ENCODE results near the gene GPR37L1.
A peak's percentile ranks its signal among the peaks of the same experiment; 100 is the strongest.

GPR37L1 gene

GRCh38 chr1:202152399-202152798 lies 29.7 kb downstream of the GPR37L1 start:
- H3K4me1 ChIP-seq (ENCODE audit: control insufficient read depth in 5 of 5, insufficient read depth in 5 of 5, low read length in 5 of 5) = peaks cover 0 to 21% (median 7%) of the 10 kb centered on the region in 5 donors
- H3K27me3 ChIP-seq (ENCODE audit: control insufficient read depth in 5 of 5, insufficient read depth in 4 of 5, low read length in 5 of 5) = no peaks in the 10 kb centered on the region
- no peak overlapping the region for H3K27ac ChIP-seq (ENCODE audit: low read depth, low read length)
- no peaks in the 10 kb centered on the region for H3K36me3 ChIP-seq (ENCODE audit: control insufficient read depth in 5 of 5, insufficient read depth in 5 of 5, low read length in 5 of 5)
- no peak overlapping the region for H3K9ac ChIP-seq (ENCODE audit: low read length in 5 of 5)
- no peak overlapping the region for H3K4me3 ChIP-seq (ENCODE audit: low read depth in 1 of 5, low read length in 5 of 5)
- H3K9me3 ChIP-seq (ENCODE audit: control insufficient read depth in 5 of 5, low read length in 5 of 5) = no peaks in the 10 kb centered on the region

DNA sequence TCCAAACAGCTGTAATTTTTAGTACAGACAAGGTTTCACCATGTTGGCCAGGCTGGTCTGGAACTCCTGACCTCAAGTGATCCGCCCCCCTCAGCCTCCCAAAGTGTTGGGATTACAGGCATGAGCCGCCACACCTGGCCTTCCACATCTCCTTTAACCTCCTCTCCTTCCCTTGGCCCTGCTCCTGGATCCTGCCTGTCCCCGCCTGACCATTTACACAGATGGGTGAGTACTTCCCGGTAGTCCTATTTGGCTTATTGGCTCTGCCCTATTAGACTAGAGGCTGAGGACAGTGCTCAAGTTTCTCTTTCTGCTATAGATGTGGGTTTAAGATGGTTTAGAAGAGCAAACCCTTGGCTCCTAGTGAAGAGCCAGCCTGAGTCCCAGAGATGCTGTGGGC lies 30.6 kb downstream of the GPR37L1 start:
- H3K27me3 ChIP-seq (ENCODE audit: control insufficient read depth in 5 of 5, insufficient read depth in 4 of 5, low read length in 5 of 5) = no peaks in the 10 kb centered on the region
- H3K9me3 ChIP-seq (ENCODE audit: control insufficient read depth in 5 of 5, low read length in 5 of 5) = no peaks in the 10 kb centered on the region
- no peak overlapping the region for H3K9ac ChIP-seq (ENCODE audit: low read length in 5 of 5)
- no peak overlapping the region for H3K27ac ChIP-seq (ENCODE audit: low read depth, low read length)
- no peaks in the 10 kb centered on the region for H3K36me3 ChIP-seq (ENCODE audit: control insufficient read depth in 5 of 5, insufficient read depth in 5 of 5, low read length in 5 of 5)
- H3K4me3 ChIP-seq (ENCODE audit: low read depth in 1 of 5, low read length in 5 of 5) = no peak overlapping the region
- H3K4me1 ChIP-seq (ENCODE audit: control insufficient read depth in 5 of 5, insufficient read depth in 5 of 5, low read length in 5 of 5) = peaks cover 0 to 21% (median 7%) of the 10 kb centered on the region in 5 donors

DNA sequence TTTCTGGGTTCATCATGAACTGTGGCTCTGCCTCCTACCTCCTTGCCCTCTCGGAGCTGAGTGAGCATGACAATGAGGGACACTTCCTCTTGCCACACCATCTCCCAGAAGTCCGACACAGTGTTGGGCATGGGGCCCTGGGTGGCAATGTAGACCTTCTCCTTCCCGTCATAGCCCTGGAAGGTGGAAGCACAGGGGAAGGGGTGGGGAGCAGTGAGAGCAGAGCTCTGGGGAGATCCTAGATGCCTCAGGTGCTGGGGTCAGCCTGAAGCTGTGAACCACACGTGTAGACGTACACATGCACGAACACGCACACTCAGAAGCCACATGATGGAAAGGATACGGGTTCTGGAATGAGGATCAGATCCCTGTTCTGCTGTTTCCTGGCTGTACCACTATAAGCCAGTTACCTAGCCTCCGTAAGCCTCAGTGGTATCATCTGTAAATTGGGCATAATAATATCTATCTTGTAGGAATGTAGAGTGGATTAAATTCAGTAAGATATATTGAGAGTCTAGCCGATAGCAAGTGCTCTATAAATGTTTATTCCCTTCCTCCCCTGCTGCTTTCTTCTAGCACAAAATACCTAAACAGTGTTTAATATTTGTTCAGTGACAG lies 31.5 kb downstream of the GPR37L1 start:
- Histone ChIP-seq H3K27me3 (ENCODE audit: control insufficient read depth in 5 of 5, insufficient read depth in 4 of 5, low read length in 5 of 5) (no peaks in the 10 kb centered on the region), H3K36me3 (ENCODE audit: control insufficient read depth in 5 of 5, insufficient read depth in 5 of 5, low read length in 5 of 5) (no peaks in the 10 kb centered on the region), H3K4me1 (ENCODE audit: control insufficient read depth in 5 of 5, insufficient read depth in 5 of 5, low read length in 5 of 5) (peaks cover 0 to 21% (median 7%) of the 10 kb centered on the region in 5 donors), H3K9me3 (ENCODE audit: control insufficient read depth in 5 of 5, low read length in 5 of 5) (no peaks in the 10 kb centered on the region), H3K4me3 (ENCODE audit: low read depth in 1 of 5, low read length in 5 of 5) (no peak overlapping the region), H3K9ac (ENCODE audit: low read length in 5 of 5) (no peak overlapping the region), H3K27ac (ENCODE audit: low read depth, low read length) (no peak overlapping the region)

DNA sequence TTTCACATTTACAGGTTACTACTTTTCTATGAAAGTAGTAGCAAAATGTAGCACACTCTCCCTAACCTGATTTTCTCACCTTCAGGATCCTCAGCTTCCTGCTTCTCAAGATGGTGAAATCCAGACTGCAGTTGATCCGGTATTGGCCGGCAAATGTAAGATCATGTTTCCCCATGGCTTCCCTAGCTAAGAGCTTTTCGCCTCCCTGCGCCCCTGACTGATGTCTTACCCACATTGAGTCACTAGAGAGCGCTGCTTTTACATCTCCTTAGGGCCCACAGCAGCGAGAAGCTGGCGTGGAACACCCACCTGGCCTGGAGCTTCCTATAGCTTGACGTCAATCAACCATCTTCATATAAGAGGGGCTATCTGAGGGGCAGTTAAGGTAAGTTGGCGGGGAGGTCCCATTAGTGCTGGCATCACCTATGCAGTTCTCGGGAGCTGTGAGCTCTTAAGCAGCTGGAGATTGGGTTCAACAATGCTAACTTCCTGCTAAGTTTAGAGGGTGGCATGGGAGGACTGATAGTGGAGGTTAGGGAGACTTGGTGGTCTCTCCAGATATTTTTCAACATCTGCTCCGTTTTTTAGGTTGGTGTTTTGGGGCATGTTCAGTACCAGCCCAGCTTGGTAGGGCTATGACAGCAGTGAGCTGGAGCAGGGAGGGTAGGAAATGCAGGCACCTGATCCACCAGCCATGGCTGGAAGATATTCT lies 32.2 kb downstream of the GPR37L1 start:
- Histone ChIP-seq H3K27me3 (ENCODE audit: control insufficient read depth in 5 of 5, insufficient read depth in 4 of 5, low read length in 5 of 5) (no peaks in the 10 kb centered on the region), H3K36me3 (ENCODE audit: control insufficient read depth in 5 of 5, insufficient read depth in 5 of 5, low read length in 5 of 5) (no peaks in the 10 kb centered on the region), H3K4me3 (ENCODE audit: low read depth in 1 of 5, low read length in 5 of 5) (no peak overlapping the region), H3K4me1 (ENCODE audit: control insufficient read depth in 5 of 5, insufficient read depth in 5 of 5, low read length in 5 of 5) (peaks cover 0 to 24% (median 10%) of the 10 kb centered on the region in 5 donors), H3K9ac (ENCODE audit: low read length in 5 of 5) (no peak overlapping the region), H3K9me3 (ENCODE audit: control insufficient read depth in 5 of 5, low read length in 5 of 5) (no peaks in the 10 kb centered on the region), H3K27ac (ENCODE audit: low read depth, low read length) (no peak overlapping the region)

- no peaks in the 10 kb centered on the region for H3K9me3 ChIP-seq (ENCODE audit: control insufficient read depth in 5 of 5, low read length in 5 of 5)
- no peak overlapping the region for H3K27ac ChIP-seq (ENCODE audit: low read depth, low read length)
Measured at GRCh38 chr1:202155478-202156021, 32.8 kb downstream of the GPR37L1 start.

DNA sequence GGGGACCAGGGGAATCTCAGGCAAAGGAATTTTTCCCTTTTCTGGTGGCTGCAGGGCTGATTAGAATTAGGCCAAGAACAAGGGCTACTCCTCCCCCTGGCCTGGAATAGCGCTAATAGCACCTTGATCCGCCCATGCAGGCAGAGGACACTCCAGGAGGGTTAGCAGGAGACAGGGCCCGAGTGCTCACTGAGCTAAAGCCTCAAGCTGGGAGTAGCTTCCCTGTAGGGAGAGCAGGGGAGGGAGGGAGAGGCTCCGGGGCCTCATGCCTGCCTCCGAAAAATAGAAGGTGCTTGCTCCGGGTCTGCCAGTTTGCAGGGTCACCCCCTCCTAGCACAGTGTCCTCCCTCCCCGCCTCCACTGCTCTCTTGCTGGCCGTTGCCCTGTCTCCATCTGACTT lies 33.9 kb downstream of the GPR37L1 start:
- no peaks in the 10 kb centered on the region for H3K9me3 ChIP-seq (ENCODE audit: control insufficient read depth in 5 of 5, low read length in 5 of 5)
- peaks cover 0 to 4% (median 0%) of the 10 kb centered on the region in 5 donors for H3K27me3 ChIP-seq (ENCODE audit: control insufficient read depth in 5 of 5, insufficient read depth in 4 of 5, low read length in 5 of 5)
- peaks cover 0 to 32% (median 20%) of the 10 kb centered on the region in 5 donors for H3K4me1 ChIP-seq (ENCODE audit: control insufficient read depth in 5 of 5, insufficient read depth in 5 of 5, low read length in 5 of 5)
- H3K4me3 ChIP-seq (ENCODE audit: low read depth in 1 of 5, low read length in 5 of 5) = no peak overlapping the region
- H3K9ac ChIP-seq (ENCODE audit: low read length in 5 of 5) = no peak overlapping the region
- no peak overlapping the region for H3K27ac ChIP-seq (ENCODE audit: low read depth, low read length)
- H3K36me3 ChIP-seq (ENCODE audit: control insufficient read depth in 5 of 5, insufficient read depth in 5 of 5, low read length in 5 of 5) = no peaks in the 10 kb centered on the region

More at GRCh38 chr1:202155478-202156021, 32.8 kb downstream of the GPR37L1 start:
- Histone ChIP-seq H3K4me3 (ENCODE audit: low read depth in 1 of 5, low read length in 5 of 5) (no peak overlapping the region), H3K4me1 (ENCODE audit: control insufficient read depth in 5 of 5, insufficient read depth in 5 of 5, low read length in 5 of 5) (peaks cover 0 to 30% (median 16%) of the 10 kb centered on the region in 5 donors), H3K9ac (ENCODE audit: low read length in 5 of 5) (no peak overlapping the region), H3K36me3 (ENCODE audit: control insufficient read depth in 5 of 5, insufficient read depth in 5 of 5, low read length in 5 of 5) (no peaks in the 10 kb centered on the region), H3K27me3 (ENCODE audit: control insufficient read depth in 5 of 5, insufficient read depth in 4 of 5, low read length in 5 of 5) (peaks cover 0 to 4% (median 0%) of the 10 kb centered on the region in 5 donors)

GRCh38 chr1:202157945-202158344 lies 35.2 kb downstream of the GPR37L1 start:
- Histone ChIP-seq H3K27me3 (ENCODE audit: control insufficient read depth in 5 of 5, insufficient read depth in 4 of 5, low read length in 5 of 5) (peaks cover 0 to 7% (median 3%) of the 10 kb centered on the region in 5 donors), H3K4me3 (ENCODE audit: low read depth in 1 of 5, low read length in 5 of 5) (no peak overlapping the region), H3K9ac (ENCODE audit: low read length in 5 of 5) (no peak overlapping the region), H3K27ac (ENCODE audit: low read depth, low read length) (no peak overlapping the region), H3K36me3 (ENCODE audit: control insufficient read depth in 5 of 5, insufficient read depth in 5 of 5, low read length in 5 of 5) (no peaks in the 10 kb centered on the region), H3K4me1 (ENCODE audit: control insufficient read depth in 5 of 5, insufficient read depth in 5 of 5, low read length in 5 of 5) (peaks cover 0 to 38% (median 25%) of the 10 kb centered on the region in 5 donors), H3K9me3 (ENCODE audit: control insufficient read depth in 5 of 5, low read length in 5 of 5) (no peaks in the 10 kb centered on the region)

DNA sequence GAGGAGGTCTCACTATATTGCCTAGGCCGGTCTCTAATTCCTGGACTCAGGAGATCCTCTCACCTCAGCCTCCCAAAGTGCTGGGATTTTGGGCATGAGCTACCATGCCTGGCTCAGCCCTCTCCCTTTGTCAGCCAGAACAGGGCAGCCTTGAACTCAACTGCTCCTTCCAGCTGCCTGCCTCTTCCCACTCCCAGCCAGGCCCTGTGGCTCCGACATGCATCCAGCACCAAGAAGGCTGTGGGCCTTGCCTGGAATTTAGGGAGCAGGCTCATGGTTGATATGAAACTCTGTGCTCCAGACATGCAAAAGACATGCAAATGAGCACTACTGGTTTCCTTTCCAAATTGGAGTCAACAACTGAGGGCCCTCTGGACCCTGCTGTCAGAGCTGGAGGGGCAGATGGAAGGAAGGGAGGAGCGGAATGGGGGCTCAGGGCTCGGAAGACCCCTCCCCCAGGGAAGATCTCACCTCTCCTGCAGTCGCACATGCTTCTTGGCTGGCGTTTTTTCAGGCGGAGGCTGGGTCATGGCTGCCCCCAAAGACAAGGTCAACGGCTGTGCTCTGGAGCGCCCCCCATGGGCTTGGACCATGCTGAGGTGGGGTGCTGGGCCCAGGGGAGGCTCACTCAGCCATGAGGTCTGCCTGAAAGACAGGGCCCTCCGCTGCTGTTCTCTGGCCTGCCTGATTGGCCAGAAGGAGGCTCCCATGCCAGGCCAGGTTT lies 36.3 kb downstream of the GPR37L1 start:
- Histone ChIP-seq H3K9ac (ENCODE audit: low read length in 5 of 5) (no peak overlapping the region), H3K9me3 (ENCODE audit: control insufficient read depth in 5 of 5, low read length in 5 of 5) (no peaks in the 10 kb centered on the region), H3K36me3 (ENCODE audit: control insufficient read depth in 5 of 5, insufficient read depth in 5 of 5, low read length in 5 of 5) (no peaks in the 10 kb centered on the region), H3K4me1 (ENCODE audit: control insufficient read depth in 5 of 5, insufficient read depth in 5 of 5, low read length in 5 of 5) (peaks cover 0 to 45% (median 29%) of the 10 kb centered on the region in 5 donors), H3K4me3 (ENCODE audit: low read depth in 1 of 5, low read length in 5 of 5) (no peak overlapping the region), H3K27me3 (ENCODE audit: control insufficient read depth in 5 of 5, insufficient read depth in 4 of 5, low read length in 5 of 5) (peaks cover 0 to 11% (median 3%) of the 10 kb centered on the region in 5 donors), H3K27ac (ENCODE audit: low read depth, low read length) (no peak overlapping the region)

DNA sequence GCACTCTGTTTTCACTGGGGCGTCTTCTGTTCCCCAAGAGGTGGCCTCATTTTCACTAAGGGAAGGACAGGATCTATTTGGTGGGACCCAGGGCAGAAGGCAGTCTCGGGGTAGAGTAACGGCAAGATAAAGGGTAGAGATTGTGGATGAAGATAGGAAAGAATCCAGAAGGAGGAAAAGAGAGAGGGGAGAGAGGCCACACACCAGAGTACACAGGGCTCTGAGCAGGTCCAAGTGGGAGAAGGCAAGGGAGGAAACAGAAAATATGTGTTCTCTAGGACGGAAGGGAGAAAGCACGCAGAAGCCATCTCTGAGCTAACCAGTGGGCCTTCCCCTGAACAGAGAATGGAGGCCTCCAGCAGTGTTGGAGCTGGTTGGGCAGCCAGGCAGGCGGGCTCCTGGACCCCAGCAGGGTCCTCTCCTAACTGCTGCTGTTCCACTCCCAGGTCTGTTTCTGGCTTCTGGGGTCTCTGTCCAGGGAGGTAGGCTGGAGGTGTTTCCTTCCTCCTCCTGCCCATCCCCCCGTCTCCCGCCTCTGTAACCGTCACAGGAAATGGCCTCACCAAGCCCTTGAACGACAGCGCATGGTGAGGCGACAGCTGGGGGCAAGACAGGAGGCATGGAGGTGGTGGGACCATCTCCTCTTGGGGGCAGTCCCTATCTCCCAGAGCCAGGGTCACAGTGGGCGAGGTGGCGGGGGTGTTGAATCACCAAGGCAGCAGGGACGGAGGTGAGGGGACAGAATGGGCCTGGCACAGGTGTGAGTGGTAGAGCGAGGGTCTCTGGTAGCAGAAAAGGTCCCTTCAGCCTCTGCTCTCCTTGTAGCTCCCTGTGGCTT lies 37.0 kb downstream of the GPR37L1 start:
- peaks cover 0 to 44% (median 28%) of the 10 kb centered on the region in 5 donors for H3K4me1 ChIP-seq (ENCODE audit: control insufficient read depth in 5 of 5, insufficient read depth in 5 of 5, low read length in 5 of 5)

More for the DNA sequence above, 37.0 kb downstream of the GPR37L1 start:
- Histone ChIP-seq H3K36me3 (ENCODE audit: control insufficient read depth in 5 of 5, insufficient read depth in 5 of 5, low read length in 5 of 5) (no peaks in the 10 kb centered on the region), H3K9me3 (ENCODE audit: control insufficient read depth in 5 of 5, low read length in 5 of 5) (no peaks in the 10 kb centered on the region), H3K27ac (ENCODE audit: low read depth, low read length) (no peak overlapping the region), H3K27me3 (ENCODE audit: control insufficient read depth in 5 of 5, insufficient read depth in 4 of 5, low read length in 5 of 5) (peaks cover 0 to 11% (median 3%) of the 10 kb centered on the region in 5 donors), H3K9ac (ENCODE audit: low read length in 5 of 5) (peak overlapping the region in 2 of 5 donors; percentile 3 to 25), H3K4me3 (ENCODE audit: low read depth in 1 of 5, low read length in 5 of 5) (peak overlapping the region in 3 of 5 donors; percentile 12 to 57 (median 46))

Data from subcutaneous abdominal adipose tissue (tissue), 5 donors.